NCI-H128 (cell line): ENCODE measurements around the gene BCAS1.

Experiments used
- DNase-seq: peaks from one replicate; lab custom pipeline; 2025; ENCODE audit not compliant: unreplicated experiment; lab: John Stamatoyannopoulos, UW

The BCAS1 gene

DNA sequence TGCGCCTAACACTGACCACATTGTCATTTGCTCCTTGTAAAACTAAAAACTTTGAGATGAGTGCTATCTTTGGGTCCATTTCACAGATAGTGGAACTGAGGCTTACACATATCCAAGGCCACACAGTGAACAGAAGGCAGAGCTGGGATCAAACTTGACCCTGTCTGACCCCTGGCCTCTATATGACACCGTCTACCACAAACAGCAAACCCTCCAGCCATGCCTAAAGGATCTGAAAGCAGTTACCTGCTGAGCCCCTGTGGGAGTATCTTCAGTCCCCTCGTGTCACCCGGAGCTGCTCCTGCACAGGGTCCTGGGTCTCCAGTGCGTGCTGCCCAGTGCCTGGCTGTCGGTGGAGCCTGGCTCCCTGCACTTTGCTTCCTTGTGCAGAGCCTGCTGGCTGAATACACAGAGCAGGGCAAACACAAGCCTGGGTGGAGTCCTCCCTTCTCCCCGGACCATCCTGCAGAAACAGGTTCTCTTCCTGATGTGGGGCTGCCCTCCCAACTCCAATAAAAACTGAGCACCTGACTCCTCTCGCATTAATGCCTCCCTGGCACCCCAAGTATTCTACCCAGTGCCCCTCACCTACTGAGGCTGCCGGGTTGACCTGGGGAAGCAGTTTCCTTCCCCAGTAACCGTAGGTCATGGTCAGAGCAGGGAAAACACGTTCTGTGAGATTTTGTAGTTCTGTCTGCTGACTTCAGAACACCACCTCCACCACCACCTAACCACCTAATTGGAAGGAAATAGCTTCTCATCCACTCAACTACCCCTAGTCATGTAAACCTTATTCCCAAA lies at the start of gene BCAS1:
Gene BCAS1 (minus strand): TSS at position 408 of the 801 bp plus-strand sequence. CDS start 11,876 bp downstream, outside the sequence.
- no peak for DNase-seq

GRCh38 chr20:54119744-54120143 lies 49.4 kb upstream of the BCAS1 start:
- DNase-seq = no peak

GRCh38 chr20:54118220-54119001 lies 48.0 kb upstream of the BCAS1 start:
- DNase-seq = no peak

GRCh38 chr20:54116550-54117235 lies 46.3 kb upstream of the BCAS1 start:
- no peak for DNase-seq

DNA sequence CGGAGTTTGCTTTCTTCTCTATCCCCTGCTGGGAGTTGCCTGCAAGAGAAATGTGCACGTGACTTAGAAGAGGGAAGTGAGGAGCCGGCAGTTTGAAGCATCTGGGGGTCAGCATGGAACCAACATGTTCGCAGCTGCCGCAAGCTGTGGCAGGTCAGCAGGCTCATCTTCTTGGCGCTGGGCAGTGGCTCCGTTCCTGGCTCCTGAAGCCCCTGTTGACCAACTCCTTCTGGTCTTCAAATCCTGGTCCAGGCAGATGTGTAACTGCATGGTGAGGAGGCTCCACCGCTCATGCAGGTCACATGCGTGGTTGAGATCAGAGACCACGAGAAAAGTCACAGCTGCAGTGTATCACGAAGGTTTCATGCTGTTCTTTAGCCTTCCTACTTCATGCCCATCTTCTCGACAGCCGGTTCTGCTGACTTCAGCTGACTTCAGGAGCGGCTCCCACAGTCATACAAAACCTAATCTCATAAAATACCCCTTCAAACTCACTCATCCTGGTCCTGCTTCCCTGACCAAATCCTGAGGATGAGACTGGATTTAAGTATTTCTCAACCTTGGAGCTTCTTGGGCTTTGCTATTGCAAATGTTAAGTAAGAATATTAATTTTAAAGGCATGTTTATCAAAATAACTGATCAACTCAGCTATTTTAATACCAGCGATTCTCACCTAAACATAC lies 44.9 kb upstream of the BCAS1 start:
- DNase-seq = no peak

DNA sequence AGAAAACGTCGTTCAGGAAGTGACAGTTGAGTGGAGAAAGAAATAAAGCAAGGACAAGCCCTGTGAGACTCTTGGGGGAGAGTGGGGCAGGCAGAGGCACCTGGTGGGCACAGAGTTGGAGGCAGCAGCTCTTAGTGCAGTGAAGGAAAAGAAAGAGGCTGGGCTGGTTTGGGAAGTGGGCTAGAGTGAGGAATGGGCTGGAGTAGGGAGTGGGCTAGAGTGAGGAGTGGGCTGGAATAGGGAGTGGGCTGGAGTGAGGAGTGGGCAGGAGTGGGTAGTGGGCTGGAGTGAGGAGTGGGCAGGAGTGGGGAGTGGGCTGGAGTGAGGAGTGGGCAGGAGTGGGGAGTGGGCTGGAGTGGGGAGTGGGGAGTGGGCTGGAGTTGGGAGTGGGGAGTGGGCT lies 43.7 kb upstream of the BCAS1 start:
- DNase-seq = no peak

- DNase-seq = no peak
These were observed 43.2 kb upstream of the BCAS1 start for GRCh38 chr20:54113566-54113965.

DNA sequence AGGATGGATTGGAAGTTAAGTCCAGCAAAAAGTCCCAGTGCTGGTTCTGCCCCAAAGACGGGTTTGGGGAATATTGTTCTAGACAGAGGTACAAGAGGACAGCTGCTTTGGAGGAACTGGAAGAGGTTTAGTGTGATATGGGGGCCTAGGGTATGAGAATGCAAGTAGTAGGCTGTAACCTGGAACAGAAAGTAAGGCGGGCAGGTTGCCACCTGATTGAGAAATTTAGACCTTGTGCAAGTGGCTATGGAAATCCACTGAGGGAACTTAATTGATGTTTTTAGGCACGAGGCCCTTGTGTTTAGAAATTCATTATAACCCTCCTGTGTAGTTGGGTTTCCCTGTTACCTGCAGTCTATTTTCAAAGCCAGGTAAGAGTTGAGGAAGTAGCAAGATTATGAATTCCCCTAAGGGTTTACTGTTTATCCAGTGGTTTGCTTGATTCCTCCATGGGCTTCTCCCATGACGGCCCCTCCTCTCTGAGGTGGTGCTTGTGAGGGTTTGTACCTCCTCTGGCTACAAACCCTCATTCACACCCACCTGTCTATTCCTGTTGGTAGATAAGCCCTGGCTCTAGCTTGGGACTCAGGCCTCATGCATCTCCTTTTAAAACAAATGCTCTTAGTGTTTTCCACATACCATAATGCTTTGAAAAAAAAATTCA lies 42.0 kb upstream of the BCAS1 start:
- no peak for DNase-seq

DNA sequence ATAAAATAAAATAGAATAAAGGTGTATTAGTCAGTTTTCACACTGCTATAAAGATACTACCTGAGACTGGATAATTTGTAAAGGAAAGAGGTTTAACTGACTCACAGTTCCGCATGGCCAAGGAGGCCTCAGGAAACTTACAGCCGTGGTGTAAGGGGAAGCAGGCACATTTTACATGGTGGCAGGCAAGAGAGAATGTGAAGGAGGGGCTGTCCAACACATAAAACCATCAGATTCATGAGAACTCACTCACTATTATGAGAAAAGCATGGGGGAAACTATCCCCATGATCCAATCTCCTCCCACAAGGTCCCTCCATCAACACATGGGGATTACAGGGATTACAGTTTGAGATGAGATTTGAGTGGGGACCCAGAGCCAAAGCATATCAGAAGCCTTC lies 41.1 kb upstream of the BCAS1 start:
- no peak for DNase-seq

- no peak for DNase-seq
These were observed 40.1 kb upstream of the BCAS1 start for GRCh38 chr20:54110457-54110856.

GRCh38 chr20:54110041-54110440 lies 39.6 kb upstream of the BCAS1 start:
- DNase-seq = no peak

DNA sequence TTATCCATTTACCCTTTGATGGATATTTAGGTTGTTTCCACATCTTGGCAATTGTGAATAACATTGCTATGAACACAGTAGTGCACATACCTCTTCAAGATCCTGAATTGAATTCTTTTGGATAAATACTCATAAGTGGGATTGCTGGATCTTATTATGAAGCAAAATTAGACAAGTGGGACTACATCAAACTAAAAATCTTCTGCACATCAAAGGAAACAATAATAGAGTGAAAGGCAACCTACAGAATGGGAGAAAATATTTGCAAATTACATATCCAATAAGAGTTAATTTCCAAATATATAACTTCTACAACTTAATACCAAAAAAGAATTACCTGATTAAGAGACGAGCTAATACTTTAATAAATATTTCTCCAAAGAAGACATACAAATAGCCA lies 38.4 kb upstream of the BCAS1 start:
- no peak for DNase-seq

GRCh38 chr20:54108326-54108642 lies 37.9 kb upstream of the BCAS1 start:
- no peak for DNase-seq

GRCh38 chr20:54107600-54108325 lies 37.4 kb upstream of the BCAS1 start:
- no peak for DNase-seq

DNA sequence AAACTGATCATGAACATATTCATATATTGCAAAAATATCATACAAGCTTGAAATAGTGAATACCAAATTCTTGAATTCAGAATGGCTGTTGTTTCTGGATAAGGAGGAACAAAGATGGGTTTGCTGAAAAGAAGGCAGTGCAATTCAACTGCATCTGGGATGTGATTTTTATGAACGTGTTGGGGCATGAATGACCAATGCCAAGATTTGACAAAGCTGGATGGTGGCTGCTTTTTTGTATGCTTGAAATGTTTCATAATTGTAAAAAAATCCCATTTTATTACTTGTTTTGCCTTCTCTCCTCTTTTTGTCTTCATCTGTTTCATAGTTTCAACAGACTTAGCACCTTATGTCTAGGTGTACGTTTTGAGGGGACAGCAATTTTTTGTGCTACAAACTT lies 36.8 kb upstream of the BCAS1 start:
- DNase-seq = no peak

DNA sequence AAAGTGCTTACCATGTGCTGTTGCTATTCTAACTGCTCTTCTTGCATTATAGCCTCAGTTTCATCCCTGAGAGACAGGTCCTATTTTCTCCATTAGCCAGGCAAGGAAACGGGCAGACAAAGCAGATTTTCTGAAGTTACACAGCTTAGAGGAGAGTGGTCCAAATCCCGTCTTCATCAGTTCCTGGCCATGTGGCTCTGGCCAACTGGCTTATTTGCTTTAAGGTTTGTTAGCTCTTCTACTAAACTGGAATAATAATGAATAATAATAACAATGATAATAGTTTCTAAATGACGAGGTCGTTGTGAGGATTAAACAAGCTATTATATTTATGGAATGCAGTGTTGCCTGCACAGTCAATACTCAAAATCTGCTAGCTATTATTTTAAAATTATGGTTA lies 35.8 kb upstream of the BCAS1 start:
- no peak for DNase-seq

DNA sequence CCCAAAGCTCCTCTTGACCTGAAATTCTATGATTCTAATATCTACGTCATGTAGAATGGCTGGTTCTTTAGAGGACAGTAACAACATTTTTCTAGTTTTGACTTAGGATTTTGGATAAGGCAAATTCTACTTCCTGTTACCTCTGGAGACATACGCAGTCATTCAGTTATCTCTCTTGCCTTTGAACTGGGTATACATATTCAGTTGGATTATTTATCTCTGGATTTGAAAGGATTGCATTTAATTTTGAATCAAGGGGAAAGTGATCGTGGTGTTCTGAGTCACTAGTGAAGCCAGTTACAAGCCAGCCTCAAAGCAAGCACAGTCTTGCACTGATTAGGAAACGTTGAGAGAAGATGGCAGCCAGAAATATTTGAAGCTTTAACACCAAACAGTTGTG lies 35.3 kb upstream of the BCAS1 start:
- no peak for DNase-seq

GRCh38 chr20:54104781-54105180 lies 34.4 kb upstream of the BCAS1 start:
- DNase-seq = no peak

GRCh38 chr20:54103762-54104600 lies 33.6 kb upstream of the BCAS1 start:
- no peak for DNase-seq
